ENCODE results near the gene ZP1.
A peak's percentile ranks its signal among the peaks of the same experiment; 100 is the strongest.

The ZP1 gene

GRCh38 chr11:60867871-60868681, 734 bp downstream of the ZP1 start:
- H3K4me1 ChIP-seq (ENCODE audit: insufficient read depth, low read length, poor library complexity, severe bottlenecking), result peaks cover 81% of the 10 kb centered on the region
- no peak overlapping the region for H3K4me3 ChIP-seq (ENCODE audit: low read length, poor library complexity, severe bottlenecking)
- no peak for TF ChIP-seq EZH2phosphoT487 (IDR thresholded peaks at IDR 0.05; ENCODE audit: borderline replicate concordance)
- no peak for TF ChIP-seq CTCF (conservative IDR thresholded peaks at IDR 0.05; ENCODE audit: low read length)
- H3K36me3 ChIP-seq (ENCODE audit: insufficient read depth, low read length), result no peaks in the 10 kb centered on the region
- H3K9me2 ChIP-seq (replicated peaks; ENCODE audit: low read depth, low read length), result no peaks in the 10 kb centered on the region
- no peaks in the 10 kb centered on the region for H4K20me1 ChIP-seq (ENCODE audit: insufficient read depth, low read length, poor library complexity, severe bottlenecking)
- H3K79me2 ChIP-seq (ENCODE audit: insufficient read depth, low read length), result no peaks in the 10 kb centered on the region
- no peaks in the 10 kb centered on the region for H3K9me3 ChIP-seq (ENCODE audit: insufficient read depth, low read depth, low read length)
- peaks cover 7% of the 10 kb centered on the region; the same call in 1 of the 2 replicates for H3F3A ChIP-seq (ENCODE audit: low read depth)
- H3K9ac ChIP-seq (ENCODE audit: low read depth, low read length, poor library complexity, severe bottlenecking), result peak overlapping the region; percentile 30
- H3K4me2 ChIP-seq (ENCODE audit: low read depth, low read length, poor library complexity, severe bottlenecking), result peak overlapping the region; percentile 52
- H3K27me3 ChIP-seq (ENCODE audit: insufficient read depth, low read length, poor library complexity, severe bottlenecking), result no peaks in the 10 kb centered on the region
- H2AFZ ChIP-seq (ENCODE audit: low read length), result no peak overlapping the region

GRCh38 chr11:60868682-60869450, 1.5 kb downstream of the ZP1 start:
- peaks cover 7% of the 10 kb centered on the region; the same call in 1 of the 2 replicates for H3F3A ChIP-seq (ENCODE audit: low read depth)
- H4K20me1 ChIP-seq (ENCODE audit: insufficient read depth, low read length, poor library complexity, severe bottlenecking), result no peaks in the 10 kb centered on the region
- H3K4me2 ChIP-seq (ENCODE audit: low read depth, low read length, poor library complexity, severe bottlenecking), result peak overlapping the region; percentile 52
- no peaks in the 10 kb centered on the region for H3K9me3 ChIP-seq (ENCODE audit: insufficient read depth, low read depth, low read length)
- no peaks in the 10 kb centered on the region for H3K36me3 ChIP-seq (ENCODE audit: insufficient read depth, low read length)
- no peak overlapping the region for H3K4me3 ChIP-seq (ENCODE audit: low read length, poor library complexity, severe bottlenecking)
- H3K4me1 ChIP-seq (ENCODE audit: insufficient read depth, low read length, poor library complexity, severe bottlenecking), result peaks cover 86% of the 10 kb centered on the region
- no peaks in the 10 kb centered on the region for H3K9me2 ChIP-seq (replicated peaks; ENCODE audit: low read depth, low read length)
- H2AFZ ChIP-seq (ENCODE audit: low read length), result no peak overlapping the region
- peak overlapping the region; percentile 30 for H3K9ac ChIP-seq (ENCODE audit: low read depth, low read length, poor library complexity, severe bottlenecking)
- H3K27me3 ChIP-seq (ENCODE audit: insufficient read depth, low read length, poor library complexity, severe bottlenecking), result no peaks in the 10 kb centered on the region
- H3K79me2 ChIP-seq (ENCODE audit: insufficient read depth, low read length), result no peaks in the 10 kb centered on the region
- no peak for TF ChIP-seq EZH2phosphoT487 (IDR thresholded peaks at IDR 0.05; ENCODE audit: borderline replicate concordance)
- TF ChIP-seq CTCF (conservative IDR thresholded peaks at IDR 0.05; ENCODE audit: low read length), result no peak

- H3K4me2 ChIP-seq (ENCODE audit: low read depth, low read length, poor library complexity, severe bottlenecking), result no peak overlapping the region
- H3K27me3 ChIP-seq (ENCODE audit: insufficient read depth, low read length, poor library complexity, severe bottlenecking), result no peaks in the 10 kb centered on the region
- H3K79me2 ChIP-seq (ENCODE audit: insufficient read depth, low read length), result no peaks in the 10 kb centered on the region
- H3F3A ChIP-seq (ENCODE audit: low read depth), result 0 out of 2 replicates have a peak, but pooled peaks cover 2% of the 10 kb centered on the region
- H3K36me3 ChIP-seq (ENCODE audit: insufficient read depth, low read length), result no peaks in the 10 kb centered on the region
- H3K9me3 ChIP-seq (ENCODE audit: insufficient read depth, low read depth, low read length), result no peaks in the 10 kb centered on the region
- H2AFZ ChIP-seq (ENCODE audit: low read length), result no peak overlapping the region
- no peak overlapping the region for H3K4me3 ChIP-seq (ENCODE audit: low read length, poor library complexity, severe bottlenecking)
- no peaks in the 10 kb centered on the region for H3K9me2 ChIP-seq (replicated peaks; ENCODE audit: low read depth, low read length)
- no peaks in the 10 kb centered on the region for H4K20me1 ChIP-seq (ENCODE audit: insufficient read depth, low read length, poor library complexity, severe bottlenecking)
- peaks cover 81% of the 10 kb centered on the region for H3K4me1 ChIP-seq (ENCODE audit: insufficient read depth, low read length, poor library complexity, severe bottlenecking)
- no peak for TF ChIP-seq EZH2phosphoT487 (IDR thresholded peaks at IDR 0.05; ENCODE audit: borderline replicate concordance)
- H3K9ac ChIP-seq (ENCODE audit: low read depth, low read length, poor library complexity, severe bottlenecking), result no peak overlapping the region
Observed at GRCh38 chr11:60869451-60869825, 2.1 kb downstream of the ZP1 start.
